Measurements from ENCODE around the gene SMYD3. TPM values are rescaled to one million over a fixed set of nuclear protein-coding genes. Genes with fewer than 3 reads are reported as not detected.

The SMYD3 gene
- total and polyA plus RNA-seq, 8 donors: 20.4 to 35.1 (median 24.3) TPM

- Histone ChIP-seq H3K27me3 (no peaks in the 10 kb centered on the region), H3K9me3 (no peaks in the 10 kb centered on the region), H3K4me3 (no peak overlapping the region), H3K36me3 (no peaks in the 10 kb centered on the region), H3K27ac (no peak overlapping the region), H3K4me1 (no peaks in the 10 kb centered on the region)
- TF ChIP-seq CTCF (IDR thresholded peaks at IDR 0.05): no peak
- intact Hi-C loops (cut with DNase I): no loop called here
- no peak for DNase-seq
- ATAC-seq: no peak
These were observed 299.0 kb downstream of the SMYD3 start for GRCh38 chr1:246208105-246208504.

GRCh38 chr1:246203180-246203579 is 303.9 kb downstream of the SMYD3 start:
- no peak overlapping the region for H3K27ac ChIP-seq
- H3K4me3 ChIP-seq: no peak overlapping the region
- no peaks in the 10 kb centered on the region for H3K4me1 ChIP-seq
- no peaks in the 10 kb centered on the region for H3K36me3 ChIP-seq
- H3K27me3 ChIP-seq: no peaks in the 10 kb centered on the region
- TF ChIP-seq CTCF (IDR thresholded peaks at IDR 0.05): no peak
- ATAC-seq (no peak), DNase-seq (no peak)
- H3K9me3 ChIP-seq: no peaks in the 10 kb centered on the region
- intact Hi-C loops (cut with DNase I): no loop called here

GRCh38 chr1:246200738-246201137 is 306.3 kb downstream of the SMYD3 start:
- no peak for TF ChIP-seq CTCF (IDR thresholded peaks at IDR 0.05)
- Histone ChIP-seq H3K27me3 (no peaks in the 10 kb centered on the region), H3K4me3 (no peak overlapping the region), H3K36me3 (no peaks in the 10 kb centered on the region), H3K4me1 (no peaks in the 10 kb centered on the region), H3K9me3 (no peaks in the 10 kb centered on the region), H3K27ac (no peak overlapping the region)
- intact Hi-C loops (cut with DNase I): no loop called here
- no peak for DNase-seq
- ATAC-seq: no peak

- no peaks in the 10 kb centered on the region for H3K27me3 ChIP-seq
- no peak for TF ChIP-seq CTCF (IDR thresholded peaks at IDR 0.05)
- no peak for DNase-seq
- no peaks in the 10 kb centered on the region for H3K9me3 ChIP-seq
- H3K4me3 ChIP-seq: no peak overlapping the region
- no peak overlapping the region for H3K27ac ChIP-seq
- H3K4me1 ChIP-seq: no peaks in the 10 kb centered on the region
- ATAC-seq: no peak
- no peaks in the 10 kb centered on the region for H3K36me3 ChIP-seq
- intact Hi-C loops (cut with DNase I): no loop called here
These were observed 306.9 kb downstream of the SMYD3 start for GRCh38 chr1:246200225-246200624.

GRCh38 chr1:246199086-246199645 is 307.9 kb downstream of the SMYD3 start:
- no peak for TF ChIP-seq CTCF (IDR thresholded peaks at IDR 0.05)
- Histone ChIP-seq H3K36me3 (no peaks in the 10 kb centered on the region), H3K9me3 (no peaks in the 10 kb centered on the region), H3K27me3 (no peaks in the 10 kb centered on the region), H3K4me3 (no peak overlapping the region), H3K27ac (no peak overlapping the region), H3K4me1 (no peaks in the 10 kb centered on the region)
- intact Hi-C loops (cut with DNase I): no loop called here
- ATAC-seq: no peak
- no peak for DNase-seq
